ENCODE measurements around the gene PIGN. TPM values are rescaled to one million over a fixed set of nuclear protein-coding genes. Genes with fewer than 3 reads are reported as not detected.
"Not testable (repeated sequence)": the region's sequence is repeated elsewhere in the genome, so short reads cannot be mapped to it uniquely, and the experiment has no call there.

PIGN gene
- polyA plus RNA-seq, 3 donors from 2014 or later = 12.0 to 16.4 (median 13.8) TPM

DNA sequence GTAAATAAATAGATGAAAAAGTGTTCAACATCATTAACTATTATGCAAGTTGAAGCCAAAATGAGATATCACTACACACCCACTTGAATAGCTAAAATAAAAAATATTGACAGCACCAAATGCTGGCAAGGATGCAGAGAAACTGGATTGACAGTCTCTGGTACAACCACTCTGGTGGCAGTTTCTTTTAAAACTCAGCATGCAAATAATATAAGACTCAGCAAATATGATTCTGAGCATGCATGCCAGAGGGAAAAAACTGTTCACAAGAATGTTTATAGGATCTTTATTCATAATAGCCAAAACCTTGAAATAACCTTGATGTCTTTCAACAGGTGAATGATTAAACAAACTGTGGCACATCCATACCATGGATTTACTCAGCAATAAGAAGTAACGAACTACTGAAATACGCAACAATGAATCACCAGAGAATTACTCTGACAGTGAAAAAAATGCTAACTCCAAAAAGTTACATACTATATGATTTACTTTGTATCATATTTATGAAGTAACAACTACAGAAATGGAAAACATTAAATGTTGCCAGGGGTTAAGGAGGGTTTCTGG is 131.8 kb downstream of the PIGN start:
- peaks cover 0 to 2% (median 0%) of the 10 kb centered on the region in 3 donors for H3K27me3 Mint-ChIP-seq (ENCODE audit: low read depth in 3 of 3)
- no peak overlapping the region for H3K4me3 Mint-ChIP-seq
- peaks cover 0 to 2% (median 0%) of the 10 kb centered on the region in 6 donors for H3K9me3 Mint-ChIP-seq
- peaks cover 26 to 43% (median 34%) of the 10 kb centered on the region in 3 donors for H3K36me3 Mint-ChIP-seq
- no peak for DNase-seq
- H3K4me1 Mint-ChIP-seq = no peaks in the 10 kb centered on the region
- no peak overlapping the region for H3K27ac Mint-ChIP-seq

DNA sequence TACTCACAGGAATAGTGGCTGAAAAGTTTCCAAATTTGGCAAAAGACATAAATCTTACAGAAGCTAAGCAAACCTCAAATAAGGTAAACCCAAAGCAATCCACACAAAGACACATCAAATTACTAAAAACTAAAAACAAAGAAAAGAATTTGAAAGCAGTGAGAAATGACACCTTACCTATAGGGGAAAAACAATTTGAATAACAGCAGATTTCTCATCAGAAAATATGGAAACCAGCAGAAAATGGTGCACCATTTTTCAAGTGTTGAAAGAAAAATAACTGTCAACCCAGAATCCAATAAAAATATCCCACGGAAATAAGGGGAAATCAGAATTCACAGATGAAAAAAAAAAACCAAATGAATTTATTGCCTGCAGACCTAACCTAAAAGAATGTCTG is 138.6 kb downstream of the PIGN start:
- no peak for DNase-seq
- Mint-ChIP-seq H3K4me1 (no peaks in the 10 kb centered on the region), H3K9me3 (peaks cover 6 to 11% (median 10%) of the 10 kb centered on the region in 6 donors), H3K36me3 (peaks cover 18 to 30% (median 29%) of the 10 kb centered on the region in 3 donors), H3K27ac (no peak overlapping the region), H3K4me3 (no peak overlapping the region), H3K27me3 (ENCODE audit: low read depth in 3 of 3) (no peaks in the 10 kb centered on the region)

DNA sequence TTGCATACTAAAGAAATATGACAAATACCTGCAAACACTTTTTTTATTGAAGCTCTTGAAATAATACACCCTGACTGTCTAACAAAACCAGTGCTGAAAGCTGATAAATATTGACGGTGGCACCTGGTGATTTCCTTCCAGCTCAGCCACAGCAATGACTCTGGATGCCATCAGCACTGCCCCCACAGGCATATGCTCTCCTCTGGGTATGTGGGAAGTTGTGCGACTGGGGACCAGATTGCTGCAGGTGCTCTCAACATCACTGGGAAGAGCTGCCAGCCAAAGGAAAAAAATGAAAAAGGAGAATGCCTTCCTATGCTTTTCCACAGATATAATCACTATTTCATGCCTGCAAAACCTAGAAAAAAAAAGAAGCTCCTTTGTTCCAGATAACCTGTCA is 141.5 kb downstream of the PIGN start:
- Mint-ChIP-seq H3K9me3 (peaks cover 6 to 11% (median 10%) of the 10 kb centered on the region in 6 donors), H3K27ac (no peak overlapping the region), H3K4me3 (no peak overlapping the region)

DNA sequence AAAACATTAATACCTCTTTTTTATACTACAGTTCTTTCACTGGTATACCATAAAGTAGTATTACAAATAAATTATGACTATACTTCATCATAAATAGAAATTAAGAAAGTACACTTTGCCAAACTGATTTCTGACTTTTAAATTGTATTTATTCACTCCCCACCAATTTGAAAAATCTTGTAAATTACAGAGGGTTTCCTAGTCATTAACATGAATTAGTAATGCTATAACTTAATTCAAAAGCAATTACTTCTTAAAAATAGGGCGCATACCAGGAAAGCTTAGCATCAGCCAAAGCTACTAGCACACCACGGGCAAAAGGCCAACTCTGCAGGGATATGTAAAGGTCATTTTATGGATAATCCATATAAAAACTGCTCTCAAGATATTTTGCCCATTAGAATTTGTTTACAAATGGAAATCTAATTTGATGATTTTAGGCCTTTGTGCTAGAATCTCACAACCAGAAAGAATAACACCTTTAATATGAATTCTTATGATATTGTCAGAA is 142.3 kb downstream of the PIGN start:
- Mint-ChIP-seq H3K4me3 (no peak overlapping the region), H3K27me3 (ENCODE audit: low read depth in 3 of 3) (no peaks in the 10 kb centered on the region), H3K36me3 (peaks cover 16 to 30% (median 26%) of the 10 kb centered on the region in 3 donors), H3K27ac (no peak overlapping the region), H3K4me1 (no peaks in the 10 kb centered on the region), H3K9me3 (peaks cover 6 to 11% (median 10%) of the 10 kb centered on the region in 6 donors)
- no peak for DNase-seq

More for the DNA sequence above, 141.5 kb downstream of the PIGN start:
- Mint-ChIP-seq H3K4me1 (no peaks in the 10 kb centered on the region), H3K27me3 (ENCODE audit: low read depth in 3 of 3) (no peaks in the 10 kb centered on the region), H3K36me3 (peaks cover 16 to 30% (median 26%) of the 10 kb centered on the region in 3 donors)
- no peak for DNase-seq

DNA sequence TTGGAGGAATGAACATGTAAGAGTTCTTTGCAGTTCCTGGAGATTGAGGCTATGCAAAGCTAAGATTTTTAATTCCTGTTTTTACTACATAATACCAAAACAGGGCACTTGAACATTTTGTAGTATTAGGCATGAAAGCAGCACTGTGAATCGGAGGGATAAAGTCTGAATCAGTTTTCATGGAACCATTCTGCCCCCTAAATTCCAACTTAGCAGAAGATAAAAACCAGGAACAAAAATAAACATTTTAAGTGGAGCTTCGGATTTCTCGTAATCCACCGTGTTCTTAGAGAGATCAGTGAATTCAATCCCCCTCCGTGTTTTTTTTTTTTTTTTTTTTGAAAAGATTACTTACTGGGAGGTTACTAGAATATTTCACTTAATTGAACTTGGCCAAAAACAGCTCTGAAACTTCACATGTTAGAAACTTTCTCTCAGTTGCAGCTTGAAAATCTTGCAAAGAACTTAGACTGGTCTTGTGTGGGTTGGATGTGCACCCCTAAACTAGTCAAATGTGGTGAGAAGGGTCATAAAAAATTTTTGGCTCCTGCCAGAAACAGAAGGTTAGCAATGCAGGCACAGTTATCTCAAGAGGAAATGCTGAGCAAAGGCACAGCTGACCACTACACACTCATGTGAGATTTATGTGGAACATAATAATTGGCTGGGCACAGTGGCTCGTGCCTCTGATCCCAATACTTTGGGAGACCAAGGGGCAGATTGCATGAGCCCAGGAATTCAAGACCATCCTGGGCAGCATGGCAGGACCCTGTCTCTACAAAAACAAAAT is 148.7 kb downstream of the PIGN start:
- H3K27me3 Mint-ChIP-seq (ENCODE audit: low read depth in 3 of 3) = peaks cover 0 to 7% (median 1%) of the 10 kb centered on the region in 3 donors
- no peak overlapping the region for H3K27ac Mint-ChIP-seq
- H3K4me3 Mint-ChIP-seq = no peak overlapping the region
- DNase-seq = no peak
- no peaks in the 10 kb centered on the region for H3K9me3 Mint-ChIP-seq
- no peaks in the 10 kb centered on the region for H3K4me1 Mint-ChIP-seq
- H3K36me3 Mint-ChIP-seq = peaks cover 4 to 6% (median 5%) of the 10 kb centered on the region in 3 donors

DNA sequence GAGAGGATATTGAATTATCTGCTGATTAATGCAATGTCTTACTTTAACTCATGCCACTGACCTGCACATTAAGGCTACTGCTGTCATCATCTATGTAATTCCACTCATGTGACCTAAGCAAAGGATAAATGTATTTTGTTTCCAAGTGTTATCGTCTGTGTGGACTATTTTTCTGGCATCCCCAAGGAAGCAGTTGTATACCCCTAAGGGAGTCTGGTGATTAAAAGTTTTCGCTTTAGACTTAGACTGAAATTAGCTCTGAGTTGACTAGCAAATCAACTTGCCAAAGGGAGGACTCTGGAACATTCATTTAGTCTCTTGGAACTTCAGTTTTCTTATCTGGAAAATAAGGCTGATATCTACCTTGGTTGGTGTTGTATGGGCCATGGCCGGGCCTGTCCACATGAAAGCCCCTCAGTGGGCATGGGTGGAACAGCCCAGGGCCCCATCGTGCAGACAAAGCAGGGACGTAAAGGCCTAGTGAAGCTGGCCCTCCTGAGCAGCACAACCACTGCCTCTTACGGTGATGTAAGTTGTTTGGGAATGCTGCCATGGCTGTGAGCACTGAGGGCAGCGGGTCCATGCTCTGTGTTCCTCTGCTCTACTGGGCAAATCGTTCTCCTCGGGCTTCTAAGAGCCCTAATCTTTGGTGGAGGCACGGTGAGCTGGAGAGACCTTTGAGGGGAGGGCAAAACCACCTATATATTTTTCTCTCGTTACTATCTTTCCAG is 149.7 kb downstream of the PIGN start:
- Mint-ChIP-seq H3K4me1 (no peaks in the 10 kb centered on the region), H3K36me3 (peaks cover 4 to 6% (median 5%) of the 10 kb centered on the region in 3 donors), H3K27me3 (ENCODE audit: low read depth in 3 of 3) (peaks cover 0 to 7% (median 1%) of the 10 kb centered on the region in 3 donors), H3K9me3 (no peaks in the 10 kb centered on the region), H3K4me3 (no peak overlapping the region), H3K27ac (no peak overlapping the region)
- no peak for DNase-seq

DNA sequence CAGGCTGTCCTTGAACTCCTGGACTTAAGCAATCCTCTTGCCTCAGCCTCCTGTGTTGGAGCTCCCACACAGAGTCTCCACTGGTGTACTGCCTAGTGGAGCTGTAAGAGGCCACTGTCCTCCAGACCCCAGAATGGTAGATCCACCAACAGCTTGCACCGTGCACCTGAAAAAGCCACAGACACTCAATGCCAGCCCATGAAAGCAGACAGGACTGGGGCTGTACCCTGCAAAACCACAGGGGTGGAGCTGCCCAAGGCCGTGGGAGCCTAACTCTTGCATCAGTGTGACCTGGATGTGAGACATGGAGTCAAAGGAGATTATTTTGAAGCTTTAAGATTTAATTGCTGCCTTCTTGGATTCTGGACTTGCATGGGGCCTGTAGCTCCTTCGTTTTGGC is 152.6 kb downstream of the PIGN start:
- not testable (repeated sequence) for H3K9me3 Mint-ChIP-seq; H3K4me1 Mint-ChIP-seq; H3K27me3 Mint-ChIP-seq (ENCODE audit: low read depth in 3 of 3); H3K36me3 Mint-ChIP-seq; H3K4me3 Mint-ChIP-seq; DNase-seq; H3K27ac Mint-ChIP-seq

DNA sequence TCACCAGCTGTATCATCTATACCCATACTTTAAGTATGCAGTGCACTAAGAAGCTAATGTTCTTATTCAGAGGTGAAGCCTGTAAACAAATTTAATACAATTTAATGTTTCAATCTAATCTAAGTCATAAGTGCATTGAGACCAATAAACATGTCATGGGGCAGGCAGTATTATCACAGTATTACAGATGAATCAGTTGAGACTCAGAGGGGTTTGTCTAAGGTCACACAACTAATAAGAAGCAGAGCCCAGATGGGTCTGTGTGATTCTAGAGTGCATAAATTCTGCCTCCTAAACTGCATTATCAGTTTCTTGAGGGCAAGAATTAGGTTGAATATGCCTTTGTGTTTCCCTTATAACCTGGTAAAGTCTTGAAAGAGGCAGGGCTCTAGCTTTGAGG is 153.1 kb downstream of the PIGN start:
- no peak for DNase-seq
- Mint-ChIP-seq H3K4me1 (no peaks in the 10 kb centered on the region), H3K27me3 (ENCODE audit: low read depth in 3 of 3) (peaks cover 0 to 7% (median 3%) of the 10 kb centered on the region in 3 donors), H3K36me3 (no peaks in the 10 kb centered on the region), H3K9me3 (peaks cover 0 to 3% (median 0%) of the 10 kb centered on the region in 6 donors), H3K4me3 (no peak overlapping the region), H3K27ac (no peak overlapping the region)

DNA sequence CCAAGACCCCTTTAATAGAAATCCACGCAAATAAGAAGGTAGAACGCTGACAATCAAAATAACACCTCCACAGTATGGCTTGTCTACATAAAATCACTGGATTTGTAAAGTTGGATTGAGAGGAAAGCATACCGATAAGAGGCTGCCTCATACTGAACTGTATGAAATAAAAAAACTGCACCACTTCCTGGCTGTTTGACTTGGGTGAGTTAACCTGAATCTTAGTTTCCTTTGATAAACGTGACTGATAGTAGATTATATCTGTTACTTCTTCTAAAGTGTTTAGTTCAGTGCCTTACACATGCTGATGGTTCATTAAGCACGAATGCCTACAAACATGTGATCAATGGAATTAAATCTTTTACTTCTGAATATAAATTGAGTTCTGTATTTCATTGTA is 153.6 kb downstream of the PIGN start:
- Mint-ChIP-seq H3K4me1 (no peaks in the 10 kb centered on the region), H3K9me3 (peaks cover 0 to 3% (median 0%) of the 10 kb centered on the region in 6 donors), H3K4me3 (no peak overlapping the region), H3K36me3 (no peaks in the 10 kb centered on the region), H3K27ac (no peak overlapping the region), H3K27me3 (ENCODE audit: low read depth in 3 of 3) (peaks cover 0 to 7% (median 3%) of the 10 kb centered on the region in 3 donors)
- no peak for DNase-seq

DNA sequence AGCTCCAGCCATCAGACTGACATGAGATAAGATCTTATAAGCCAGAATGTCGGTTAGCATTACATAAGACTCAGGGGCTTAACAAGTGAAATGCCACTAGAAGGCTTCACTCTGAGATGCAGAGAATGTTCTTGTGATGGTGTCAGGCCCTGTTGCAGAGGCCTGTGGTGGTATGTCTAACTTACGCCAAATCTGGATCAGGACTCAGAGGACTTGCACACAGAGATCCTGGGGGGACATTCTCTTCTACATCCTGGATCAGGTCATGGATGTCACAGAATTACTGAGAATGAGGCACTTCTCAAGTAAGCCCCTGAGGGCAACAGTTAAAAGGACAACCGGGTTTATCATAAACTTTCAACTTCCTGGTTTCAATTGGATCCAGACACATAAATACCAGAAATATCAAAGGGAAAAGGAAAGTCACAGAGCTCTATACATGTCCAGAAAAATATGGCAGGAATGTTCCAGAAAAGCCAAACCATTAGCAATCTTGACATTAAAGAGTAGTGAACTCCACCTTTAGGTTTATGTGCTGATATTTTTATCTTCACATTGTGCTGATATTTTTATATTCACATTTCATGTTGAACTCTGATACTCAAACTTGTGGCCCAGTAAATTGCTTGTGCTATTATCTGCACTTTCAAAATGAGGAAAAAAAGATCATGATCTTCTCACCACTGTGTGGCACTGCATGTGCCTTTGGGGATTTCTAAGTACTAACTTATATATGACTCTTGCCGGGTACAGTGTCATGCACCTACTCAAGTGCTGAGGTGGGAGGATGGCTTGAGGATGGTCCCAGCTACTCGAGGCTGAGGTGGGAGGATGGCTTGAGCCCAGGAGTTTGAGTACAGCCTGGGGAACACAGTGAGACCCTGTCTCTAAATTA is 156.5 kb downstream of the PIGN start:
- no peak overlapping the region for H3K27ac Mint-ChIP-seq
- H3K27me3 Mint-ChIP-seq (ENCODE audit: low read depth in 3 of 3) = peaks cover 2 to 3% (median 2%) of the 10 kb centered on the region in 3 donors
- no peaks in the 10 kb centered on the region for H3K4me1 Mint-ChIP-seq
- H3K9me3 Mint-ChIP-seq = peaks cover 0 to 3% (median 0%) of the 10 kb centered on the region in 6 donors
- no peaks in the 10 kb centered on the region for H3K36me3 Mint-ChIP-seq
- H3K4me3 Mint-ChIP-seq = no peak overlapping the region
- DNase-seq = no peak

DNA sequence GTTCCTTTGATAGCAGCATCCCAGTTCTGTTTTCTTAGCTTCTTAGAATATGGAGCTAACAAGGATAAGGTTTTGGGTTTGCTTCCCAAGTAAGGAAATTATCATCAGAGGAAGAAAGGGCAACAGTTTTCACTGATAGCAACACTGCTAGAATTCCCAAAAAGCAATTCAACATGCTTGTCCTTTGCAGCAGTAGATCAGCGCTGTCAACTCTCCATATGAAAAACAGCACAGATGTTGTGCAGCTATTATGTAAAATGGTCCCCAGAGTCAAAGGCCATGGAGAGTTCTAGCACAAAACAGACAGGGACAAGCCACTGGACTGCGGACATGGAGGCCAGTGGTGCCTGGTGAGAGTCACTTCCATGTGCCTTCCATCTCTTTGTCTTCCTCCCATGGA is 158.1 kb downstream of the PIGN start:
- H3K36me3 Mint-ChIP-seq = no peaks in the 10 kb centered on the region
- H3K4me1 Mint-ChIP-seq = no peaks in the 10 kb centered on the region
- peaks cover 0 to 3% (median 0%) of the 10 kb centered on the region in 6 donors for H3K9me3 Mint-ChIP-seq
- no peak overlapping the region for H3K4me3 Mint-ChIP-seq
- H3K27ac Mint-ChIP-seq = no peak overlapping the region
- no peak for DNase-seq
- H3K27me3 Mint-ChIP-seq (ENCODE audit: low read depth in 3 of 3) = peaks cover 2 to 6% (median 5%) of the 10 kb centered on the region in 3 donors

DNA sequence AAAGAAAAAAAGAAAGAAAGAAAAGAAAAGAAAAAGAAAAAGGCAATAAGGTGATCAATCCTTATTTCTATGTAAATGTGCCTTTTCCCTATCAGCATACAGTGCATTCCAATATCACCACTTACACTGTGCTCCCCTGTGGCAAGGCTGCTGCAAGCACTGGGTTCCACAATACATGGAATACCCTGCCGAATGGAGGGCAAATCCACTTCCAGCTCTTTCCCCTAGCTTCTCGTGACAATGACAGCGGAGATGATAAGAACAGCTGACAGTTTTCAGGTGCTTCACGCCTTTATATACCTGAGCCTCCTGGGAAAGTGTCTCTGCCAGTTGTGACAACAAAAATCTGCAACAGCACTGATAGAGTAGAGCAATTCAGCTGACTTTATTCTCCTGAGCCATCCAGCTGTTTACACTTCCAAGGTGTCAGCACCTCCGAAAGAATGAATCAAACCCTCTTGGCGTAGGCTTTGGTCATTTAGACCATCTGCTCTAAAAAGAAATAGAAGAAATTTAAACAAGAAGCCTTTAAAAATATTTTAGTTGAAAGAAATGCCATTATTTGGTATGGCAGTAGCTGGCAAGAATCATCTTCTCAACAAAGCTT is 158.8 kb downstream of the PIGN start:
- Mint-ChIP-seq H3K9me3 (peaks cover 0 to 3% (median 0%) of the 10 kb centered on the region in 6 donors), H3K27ac (no peak overlapping the region), H3K4me1 (no peaks in the 10 kb centered on the region), H3K4me3 (no peak overlapping the region), H3K27me3 (ENCODE audit: low read depth in 3 of 3) (peaks cover 2 to 6% (median 5%) of the 10 kb centered on the region in 3 donors), H3K36me3 (no peaks in the 10 kb centered on the region)
- DNase-seq = no peak

DNA sequence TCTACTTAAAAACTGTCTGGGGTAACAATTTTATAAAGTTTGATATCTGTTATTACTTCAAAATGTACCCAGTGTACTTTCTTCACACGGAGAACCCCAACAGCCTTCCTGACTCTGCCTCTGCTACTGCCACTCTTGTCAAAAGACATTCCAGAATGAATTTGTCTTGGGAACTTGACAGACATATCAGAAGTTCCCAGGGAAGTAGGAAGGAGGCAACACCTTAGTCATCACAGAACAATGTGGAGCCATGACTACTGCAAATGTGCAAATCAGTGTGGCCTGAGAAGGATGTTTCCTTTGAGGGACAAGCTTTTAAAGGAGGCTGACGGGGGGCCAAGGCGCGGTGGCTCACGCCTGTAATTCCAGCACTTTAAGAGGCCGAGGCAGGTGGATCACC is 160.3 kb downstream of the PIGN start:
- no peak for DNase-seq
- peaks cover 2 to 6% (median 5%) of the 10 kb centered on the region in 3 donors for H3K27me3 Mint-ChIP-seq (ENCODE audit: low read depth in 3 of 3)
- H3K9me3 Mint-ChIP-seq = no peaks in the 10 kb centered on the region
- no peak overlapping the region for H3K4me3 Mint-ChIP-seq
- no peaks in the 10 kb centered on the region for H3K36me3 Mint-ChIP-seq
- no peak overlapping the region for H3K27ac Mint-ChIP-seq
- H3K4me1 Mint-ChIP-seq = no peaks in the 10 kb centered on the region

Measured in immature natural killer cell (primary cell).